HCT116 (cell line): ENCODE results near the gene SYNGR3. TPM values are rescaled to one million over a fixed set of nuclear protein-coding genes. Genes with fewer than 3 reads are reported as not detected.

Source experiments
- ATAC-seq: fragments of 200-7000 bp; cut with Tn5 transposase; 2 replicates; pipeline ENCODE4 v1.9.1; 2020; ENCODE audit warnings: mild to moderate bottlenecking, moderate library complexity
- BruUV-seq: library from RNA; stranded (reverse); fragments of 400-500 nt; replicated peaks from 2 replicates; lab custom pipeline; 2021; lab: Mats Ljungman, UMichigan
- CTCF ChIA-PET: fragments of 300-600 bp; sonication (Branson Sonifier 250); formaldehyde crosslinking; loops from one replicate; lab custom pipeline; 2021; ENCODE audit warnings: antibody characterized with exemption; lab: Charles Lee
- POLR2A ChIA-PET: fragments of 300-600, 350-600 bp; sonication (Branson Sonifier 250); formaldehyde crosslinking; loops from one replicate; lab custom pipeline; 2021; ENCODE audit warnings: antibody characterized with exemption; lab: Charles Lee
- RAD21 ChIA-PET, 2 experiments: fragments of 300-600 bp; sonication (Branson Sonifier 250); formaldehyde crosslinking; loops; one replicate each; lab custom pipeline; 2023; ENCODE audit warnings: low total read pairs in 2 of 2; ENCODE audit not compliant: uncharacterized antibody in 2 of 2, unreplicated experiment in 2 of 2, low non-redundant PET in 1 of 2; lab: Charles Lee
- DNase-seq: peaks from one replicate; pipeline ENCODE4 v3.0.0-alpha.2; 2010; ENCODE audit warnings: low read depth, low spot score
- H2AFZ ChIP-seq: fragments of 200-600 bp; shearing (Covaris generic), sonication (generic); 2 replicates; pipeline ENCODE4 v1.6.1; 2017; ENCODE audit warnings: low read depth, mixed run types, mixed read lengths, antibody characterized with exemption, low read length; ENCODE audit not compliant: poor library complexity, severe bottlenecking
- H3K27ac ChIP-seq: 2 replicates; pipeline ENCODE4 v1.5.1; 2012; ENCODE audit warnings: low read depth, low read length
- H3K27me3 ChIP-seq: fragments of 200-600 bp; sonication (generic); 2 replicates; pipeline ENCODE4 v1.6.1; 2016; ENCODE audit warnings: mixed run types, low read length, mixed read lengths; ENCODE audit not compliant: insufficient read depth
- H3K36me3 ChIP-seq, 2 experiments: fragments of 200-500 bp in 1 of 2; fragments of 200-600 bp in 1 of 2; sonication (Bioruptor generic) in 1 of 2; sonication (generic) in 1 of 2; 2 replicates each; pipeline versions ENCODE4 v1.5.1 to v1.6.1; 2014 to 2016; ENCODE audit warnings: low read length in 2 of 2, inconsistent platforms in 1 of 2, mixed read lengths in 1 of 2, mixed run types in 1 of 2; ENCODE audit not compliant: insufficient read depth in 2 of 2, control insufficient read depth in 1 of 2
- H3K4me1 ChIP-seq, 2 experiments: fragments of 200-600 bp in 1 of 2; sonication (generic) in 1 of 2; 2 replicates each; pipeline versions ENCODE4 v1.5.1 to v1.6.1; 2012 to 2017; ENCODE audit warnings: low read length in 2 of 2, inconsistent platforms in 1 of 2, mild to moderate bottlenecking in 1 of 2, mixed read lengths in 1 of 2, mixed run types in 1 of 2, moderate library complexity in 1 of 2; ENCODE audit not compliant: insufficient read depth in 2 of 2, control insufficient read depth in 1 of 2
- H3K4me2 ChIP-seq: fragments of 200-600 bp; sonication (generic); 2 replicates; pipeline ENCODE4 v1.6.1; 2017; ENCODE audit warnings: mixed run types, low read length, mixed read lengths
- H3K4me3 ChIP-seq, 2 experiments: fragments of 200-600 bp in 1 of 2; sonication (generic) in 1 of 2; replicated peaks in 1 of 2; 2 replicates each; pipeline ENCODE4 v1.5.1; 2011 to 2016; ENCODE audit warnings: low read length in 2 of 2, control low read depth in 1 of 2, low read depth in 1 of 2, mild to moderate bottlenecking in 1 of 2, mixed read lengths in 1 of 2, mixed run types in 1 of 2
- H3K79me2 ChIP-seq: fragments of 200-600 bp; sonication (generic); 2 replicates; pipeline ENCODE4 v1.6.1; 2017; ENCODE audit warnings: mild to moderate bottlenecking, mixed run types, low read length, moderate library complexity, mixed read lengths; ENCODE audit not compliant: insufficient read depth
- H3K9ac ChIP-seq: fragments of 200-600 bp; sonication (generic); 2 replicates; pipeline ENCODE4 v1.6.1; 2016; ENCODE audit warnings: low read length, mixed read lengths
- H3K9me2 ChIP-seq: fragments of 200-600 bp; sonication (generic), shearing (Covaris generic); 2 replicates; pipeline ENCODE4 v1.6.1; 2017; ENCODE audit warnings: mixed run types, mild to moderate bottlenecking, moderate library complexity; ENCODE audit not compliant: insufficient read depth
- H3K9me3 ChIP-seq, 2 experiments: fragments of 200-500 bp in 1 of 2; fragments of 200-600 bp in 1 of 2; sonication (Bioruptor generic) in 1 of 2; sonication (generic) in 1 of 2; 2 replicates each; pipeline ENCODE4 v1.6.1; 2014 to 2017; ENCODE audit warnings: low read length in 2 of 2, mixed read lengths in 2 of 2, inconsistent platforms in 1 of 2, low read depth in 1 of 2, mild to moderate bottlenecking in 1 of 2, mixed run types in 1 of 2, moderate library complexity in 1 of 2; ENCODE audit not compliant: control insufficient read depth in 1 of 2, insufficient read depth in 1 of 2
- H4K20me1 ChIP-seq: fragments of 200-600 bp; sonication (generic), shearing (Covaris generic); 2 replicates; pipeline ENCODE4 v1.6.1; 2017; ENCODE audit warnings: mixed run types, mild to moderate bottlenecking, moderate library complexity; ENCODE audit not compliant: insufficient read depth
- CEBPB ChIP-seq: IDR thresholded peaks from 2 replicates; pipeline ENCODE4 v1.6.1; 2012; ENCODE audit warnings: low read depth
- EGR1 ChIP-seq: IDR thresholded peaks from 2 replicates; pipeline ENCODE4 v1.6.1; 2012; ENCODE audit warnings: low read depth
- EZH2 ChIP-seq: fragments of 200-600 bp; sonication (generic); IDR thresholded peaks from 2 replicates; pipeline ENCODE4 v1.6.1; 2017; ENCODE audit warnings: antibody characterized with exemption, mixed run types
- EZH2phosphoT487 ChIP-seq: fragments of 200-600 bp; IDR thresholded peaks from 2 replicates; pipeline ENCODE4 v1.6.1; 2018; ENCODE audit warnings: antibody characterized with exemption, borderline replicate concordance
- JUND ChIP-seq: IDR thresholded peaks from 2 replicates; pipeline ENCODE4 v1.6.1; 2012
- POLR2A ChIP-seq: IDR thresholded peaks from 2 replicates; pipeline ENCODE4 v1.7.0; 2011; ENCODE audit warnings: borderline replicate concordance; ENCODE audit not compliant: insufficient read depth, insufficient read length; ENCODE audit errors: extremely low read depth
- POLR2AphosphoS5 ChIP-seq: IDR thresholded peaks from 2 replicates; pipeline ENCODE4 v1.6.1; 2011; ENCODE audit warnings: mild to moderate bottlenecking, low read depth, low read length, moderate library complexity
- SIN3A ChIP-seq: IDR thresholded peaks from 2 replicates; pipeline ENCODE4 v1.6.1; 2012; ENCODE audit warnings: low read depth
- SP1 ChIP-seq: IDR thresholded peaks from 2 replicates; pipeline ENCODE4 v1.6.1; 2012; ENCODE audit warnings: low read depth
- ZNF274 ChIP-seq: fragments of 200-500 bp; sonication (Bioruptor generic); IDR thresholded peaks from 2 replicates; pipeline ENCODE4 v1.6.1; 2014; ENCODE audit warnings: mild to moderate bottlenecking, low read depth, low read length, inconsistent platforms
- intact Hi-C: fragments of 100-400 bp; cut with micrococcal nuclease; formaldehyde crosslinking; loops from 2 replicates; pipeline ENCODE4 v1.10.0; 2022
- total RNA-seq: library from RNA; stranded (reverse); gene quantifications from one replicate; pipeline ENCODE4 v1.2.1, GENCODE V29; 2021; ENCODE audit not compliant: unreplicated experiment
- TF ChIP-seq, protein P1 (sequence below): IDR thresholded peaks from 2 replicates; pipeline ENCODE4 v1.6.1; 2012
- TF ChIP-seq, protein P2 (sequence below): IDR thresholded peaks from 2 replicates; pipeline ENCODE4 v1.6.1; 2012

The SYNGR3 gene
- total RNA-seq, 1 experiment from 2014 or later: 11.5 TPM

DNA sequence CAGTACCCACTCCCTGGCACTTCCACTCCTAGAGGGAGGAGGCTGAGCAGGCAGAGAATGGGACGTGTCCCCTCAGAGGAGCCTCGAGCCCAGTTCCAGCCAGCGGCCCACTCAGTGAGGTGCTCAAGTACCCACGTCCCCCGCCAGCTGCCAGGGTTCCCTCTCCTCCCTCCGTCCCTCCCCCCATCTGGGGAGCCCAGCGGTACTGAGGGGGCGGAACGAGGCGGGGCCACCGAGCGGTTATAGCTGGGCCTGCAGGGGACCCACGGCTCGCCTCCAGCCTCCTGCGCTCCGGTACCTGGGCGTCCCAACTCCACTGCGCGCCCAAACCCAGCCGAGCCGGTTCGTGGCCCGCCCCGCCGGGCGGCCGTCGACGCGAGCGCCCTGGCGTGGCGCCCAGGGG, 29.7 kb downstream of the SYNGR3 start, which contains the start of gene NPW:
NPW (plus strand) TSS at position 268 of the 403 bp plus-strand sequence.
- H2AFZ ChIP-seq: no peak within 1 kb of the TSS
- peak within 1 kb of the TSS; percentile 87 for H3K9ac ChIP-seq
- peak within 1 kb of the TSS; percentile 94 for H3K4me2 ChIP-seq
- H3K27ac ChIP-seq: peak within 1 kb of the TSS; percentile 93
- CTCF ChIA-PET: interaction anchor here (0.6 to 1.5 kb wide), 2 partner anchors 15 to 121 kb away, joined by 3 to 6 read pairs; no protein-coding TSS in a partner anchor
- peak within 1 kb of the TSS; percentile 63 to 75 for H3K4me3 ChIP-seq
- no peaks in the 10 kb centered on the region for H3K27me3 ChIP-seq
- intact Hi-C loops: no loop called here
- no peaks in the 10 kb centered on the region for H3K9me3 ChIP-seq
- ATAC-seq (peak; percentile 52), DNase-seq (no peak)
- no TSS peak for BruUV-seq
- H3K4me1 ChIP-seq: peaks cover 43 to 67% of the 10 kb centered on the region in 2 experiments
- POLR2A ChIA-PET: interaction anchor here (0.8 to 2.2 kb wide), 5 partner anchors 11 to 136 kb away, joined by 3 to 4 read pairs (median 3); partner anchors contain the start of genes RPS2 and TRAF7
- no peaks in the 10 kb centered on the region for H3K36me3 ChIP-seq
- H4K20me1 ChIP-seq: no peaks in the 10 kb centered on the region
- H3K9me2 ChIP-seq: no peaks in the 10 kb centered on the region
- peaks cover 16% of the 10 kb centered on the region; the same call in 1 of the 2 replicates for H3K79me2 ChIP-seq
- RAD21 ChIA-PET: interaction anchor here in 1 of 2 experiments (0.6 kb wide), 1 partner anchor 119 kb away, joined by 5 read pairs; no protein-coding TSS in a partner anchor
- no peak for TF ChIP-seq SP1
- TF ChIP-seq, protein P1, sequence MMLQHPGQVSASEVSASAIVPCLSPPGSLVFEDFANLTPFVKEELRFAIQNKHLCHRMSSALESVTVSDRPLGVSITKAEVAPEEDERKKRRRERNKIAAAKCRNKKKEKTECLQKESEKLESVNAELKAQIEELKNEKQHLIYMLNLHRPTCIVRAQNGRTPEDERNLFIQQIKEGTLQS: no peak
- no peak for TF ChIP-seq SIN3A
- TF ChIP-seq POLR2A: peak; percentile 79
- TF ChIP-seq POLR2AphosphoS5: peak; percentile 82
- TF ChIP-seq, protein P2, sequence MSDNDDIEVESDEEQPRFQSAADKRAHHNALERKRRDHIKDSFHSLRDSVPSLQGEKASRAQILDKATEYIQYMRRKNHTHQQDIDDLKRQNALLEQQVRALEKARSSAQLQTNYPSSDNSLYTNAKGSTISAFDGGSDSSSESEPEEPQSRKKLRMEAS: no peak
- TF ChIP-seq EZH2phosphoT487: no peak
- TF ChIP-seq ZNF274: no peak
- TF ChIP-seq JUND: no peak
- TF ChIP-seq EGR1: no peak
- TF ChIP-seq CEBPB: no peak
- no peak for TF ChIP-seq EZH2
